HG03565 (cell line): ENCODE measurements around the gene EMP1.

Experiments used
- ATAC-seq: cut with Tn5 transposase; IDR thresholded peaks from one replicate; pipeline ENCODE4 v1.9.1; 2021; ENCODE audit warnings: mild to moderate bottlenecking, moderate library complexity; ENCODE audit not compliant: unreplicated experiment

The EMP1 gene

GRCh38 chr12:13196130-13196921 lies at the start of gene EMP1:
TSS of gene EMP1 (plus strand) at chr12:13196726. CDS start at chr12:13211511, 14,785 bp downstream.
- peak; percentile 84 for ATAC-seq

- no peak for ATAC-seq
Measured at GRCh38 chr12:13147688-13148484, 48.6 kb upstream of the EMP1 start.

GRCh38 chr12:13148485-13148847 lies 48.1 kb upstream of the EMP1 start:
- no peak for ATAC-seq

GRCh38 chr12:13149411-13149810 lies 47.1 kb upstream of the EMP1 start:
- ATAC-seq = no peak

- ATAC-seq = no peak
Measured at GRCh38 chr12:13152281-13152680, 44.2 kb upstream of the EMP1 start.

GRCh38 chr12:13152756-13153155 lies 43.8 kb upstream of the EMP1 start:
- ATAC-seq = no peak

GRCh38 chr12:13153180-13153579 lies 43.3 kb upstream of the EMP1 start:
- no peak for ATAC-seq

- ATAC-seq = no peak
Measured at GRCh38 chr12:13154027-13154538, 42.4 kb upstream of the EMP1 start.

- ATAC-seq = no peak
Measured at GRCh38 chr12:13154831-13155230, 41.7 kb upstream of the EMP1 start.

GRCh38 chr12:13156277-13156676 lies 40.2 kb upstream of the EMP1 start:
- ATAC-seq = no peak

GRCh38 chr12:13161172-13161571 lies 35.4 kb upstream of the EMP1 start:
- ATAC-seq = no peak

GRCh38 chr12:13162904-13163303 lies 33.6 kb upstream of the EMP1 start:
- no peak for ATAC-seq

GRCh38 chr12:13163868-13164635 lies 32.5 kb upstream of the EMP1 start:
- no peak for ATAC-seq

- ATAC-seq = no peak
Measured at GRCh38 chr12:13164921-13165616, 31.5 kb upstream of the EMP1 start.

GRCh38 chr12:13165617-13166041 lies 30.9 kb upstream of the EMP1 start:
- no peak for ATAC-seq

GRCh38 chr12:13167226-13167625 lies 29.3 kb upstream of the EMP1 start:
- no peak for ATAC-seq

GRCh38 chr12:13167906-13168305 lies 28.6 kb upstream of the EMP1 start:
- no peak for ATAC-seq

- no peak for ATAC-seq
Measured at GRCh38 chr12:13169272-13169671, 27.3 kb upstream of the EMP1 start.

- ATAC-seq = no peak
Measured at GRCh38 chr12:13170892-13171490, 25.5 kb upstream of the EMP1 start.
